Frontal cortex (tissue), 4 donors: ENCODE results near the gene RBM43. TPM values are rescaled to one million over a fixed set of nuclear protein-coding genes. Genes with fewer than 3 reads are reported as not detected.
"Not testable (repeated sequence)": the region's sequence is repeated elsewhere in the genome, so short reads cannot be mapped to it uniquely, and the experiment has no call there.

Experiments
- DNase-seq, 2 donors: peaks; one replicate each; pipeline ENCODE4 v3.0.0; 2012; ENCODE audit warnings: low spot score in 2 of 2
- FAIRE-seq: peaks from 2 replicates; lab custom pipeline; 2012; peaks lifted over from hg19 to GRCh38; lab: Jason Lieb, UNC
- total RNA-seq: library from RNA; depleted of rRNA; stranded (reverse); fragments of >200 nt; gene quantifications from one replicate; pipeline ENCODE4 v1.2.3, GENCODE V29; 2014
- donor health status: control.
- donor health status: control.
- donor health status: control.

RBM43 gene
- total RNA-seq, 1 donor from 2014 or later, result 2.0 TPM

DNA sequence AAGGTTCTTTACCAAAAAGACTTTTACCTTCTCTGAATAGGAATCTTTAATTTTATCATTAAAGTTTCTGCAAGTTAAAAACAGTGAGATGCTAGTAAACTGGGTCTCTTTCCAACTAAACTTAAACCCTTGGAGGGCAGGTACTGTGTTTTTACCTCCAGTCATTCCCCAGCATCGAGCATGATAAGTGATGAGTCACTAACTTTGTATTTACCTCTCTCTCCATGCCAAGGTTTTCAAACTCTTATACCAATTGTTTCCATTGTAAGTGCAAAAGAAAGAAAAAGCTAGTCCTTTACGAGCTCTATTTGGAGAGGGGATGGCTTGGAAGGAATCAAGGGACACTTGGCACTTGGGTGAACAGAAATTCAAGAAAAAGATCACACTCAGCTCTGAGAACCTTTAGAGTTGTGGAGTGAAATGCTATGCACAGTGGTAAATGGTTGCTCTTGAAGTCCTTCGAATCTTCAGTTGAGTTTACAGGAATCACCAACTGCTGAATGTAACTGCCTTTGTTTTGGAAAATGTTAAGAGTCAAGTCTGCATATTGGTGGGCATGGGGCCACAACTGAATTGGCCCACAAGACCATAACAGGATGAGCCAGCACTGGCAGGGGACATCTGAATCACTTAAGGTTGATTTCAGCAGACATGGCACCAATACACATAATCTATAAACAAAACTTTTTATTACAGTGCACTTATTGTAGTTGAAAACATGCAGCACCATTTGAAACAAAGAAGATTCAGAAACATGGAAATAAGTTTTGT, 8.3 kb upstream of the RBM43 start:
- DNase-seq, result no peak
- FAIRE-seq, result no peak

DNA sequence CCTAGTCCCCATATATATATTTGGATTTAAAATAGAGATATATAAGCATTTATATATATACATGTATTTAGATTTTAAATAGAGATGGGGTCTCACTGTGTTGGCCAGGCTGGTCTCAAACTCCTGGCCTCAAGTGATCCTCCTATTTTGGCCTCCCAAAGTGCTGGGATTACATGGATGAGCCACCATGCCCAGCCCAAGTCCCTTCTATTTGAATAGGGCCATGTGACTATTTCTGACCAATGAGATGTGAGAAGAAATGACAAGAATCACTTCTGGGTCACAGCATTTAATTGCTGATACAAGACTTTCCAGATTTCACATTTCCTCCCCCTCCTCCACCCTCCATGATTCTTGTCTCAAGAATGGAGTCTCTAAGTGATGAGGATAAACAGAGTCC, 6.4 kb upstream of the RBM43 start:
- FAIRE-seq, result no peak
- no peak for DNase-seq

DNA sequence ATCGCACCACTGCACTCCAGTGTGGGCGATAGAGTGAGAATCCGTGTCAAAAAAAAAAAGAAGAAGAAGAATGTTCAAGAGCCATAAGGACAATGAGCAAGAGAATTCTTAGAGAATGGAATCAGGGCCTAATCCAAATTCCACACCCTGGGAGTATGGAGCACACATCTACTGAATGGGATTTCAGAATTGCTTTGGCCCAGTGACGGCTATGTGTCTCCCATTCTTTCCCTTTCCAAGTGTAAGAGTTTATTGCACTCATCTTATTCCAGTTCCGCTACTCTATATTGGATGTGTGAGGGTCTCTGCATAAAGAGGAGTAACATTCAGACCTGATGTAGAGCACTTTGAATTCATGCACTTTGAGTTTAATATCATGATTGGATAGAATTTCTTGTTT, 5.9 kb upstream of the RBM43 start:
- FAIRE-seq (no peak), DNase-seq (no peak)

DNA sequence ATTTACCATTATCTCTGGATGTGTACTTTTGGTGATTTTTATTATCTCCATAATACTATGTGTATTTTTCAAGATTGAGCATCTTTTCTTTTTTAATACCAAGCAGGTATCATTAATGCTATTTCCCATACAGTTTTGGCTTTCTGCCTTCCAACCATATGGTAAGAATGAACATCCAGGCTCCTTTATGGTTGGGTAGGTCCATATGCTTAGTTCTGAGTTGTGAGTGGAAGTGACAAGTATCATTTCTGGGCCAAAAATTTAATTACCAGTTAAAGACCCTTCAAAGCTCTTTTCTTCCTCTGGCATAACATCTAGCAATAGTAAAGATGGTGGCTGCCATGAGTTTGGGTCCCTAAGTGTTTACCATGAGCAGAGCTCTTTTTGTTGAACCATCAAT, 4.3 kb upstream of the RBM43 start:
- DNase-seq (no peak), FAIRE-seq (no peak)

DNA sequence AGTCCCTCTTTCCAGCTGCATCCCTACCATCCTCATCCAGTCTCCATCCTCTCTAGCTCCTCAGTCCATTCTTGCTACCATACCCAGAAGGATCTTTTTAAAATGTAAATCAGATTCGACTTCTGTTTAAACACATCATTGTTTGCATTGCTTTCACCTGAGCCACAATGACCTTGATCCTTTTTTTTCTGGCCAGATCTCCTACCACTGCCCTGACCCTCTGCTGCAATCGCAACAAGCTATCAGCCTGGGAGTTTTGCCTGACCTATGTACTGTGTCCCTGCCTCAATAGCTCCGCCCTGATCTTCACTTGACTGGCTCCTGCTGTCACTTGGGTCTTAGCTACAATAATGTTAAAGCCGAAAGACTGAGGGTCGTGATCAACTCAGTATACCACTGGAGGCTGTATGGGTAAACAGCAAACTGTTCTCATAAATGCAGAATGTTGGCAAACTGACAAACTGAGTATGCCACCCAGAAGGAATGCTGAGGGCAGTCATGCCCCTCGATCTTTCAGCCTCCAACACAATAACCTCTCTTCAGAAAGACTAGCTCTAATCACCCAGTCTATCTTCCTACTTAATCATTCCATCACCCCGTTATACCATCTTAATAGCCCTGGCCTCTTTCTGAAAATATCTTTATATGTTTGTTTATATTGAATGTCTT, 2.6 kb upstream of the RBM43 start:
- FAIRE-seq, result no peak
- DNase-seq, result no peak

DNA sequence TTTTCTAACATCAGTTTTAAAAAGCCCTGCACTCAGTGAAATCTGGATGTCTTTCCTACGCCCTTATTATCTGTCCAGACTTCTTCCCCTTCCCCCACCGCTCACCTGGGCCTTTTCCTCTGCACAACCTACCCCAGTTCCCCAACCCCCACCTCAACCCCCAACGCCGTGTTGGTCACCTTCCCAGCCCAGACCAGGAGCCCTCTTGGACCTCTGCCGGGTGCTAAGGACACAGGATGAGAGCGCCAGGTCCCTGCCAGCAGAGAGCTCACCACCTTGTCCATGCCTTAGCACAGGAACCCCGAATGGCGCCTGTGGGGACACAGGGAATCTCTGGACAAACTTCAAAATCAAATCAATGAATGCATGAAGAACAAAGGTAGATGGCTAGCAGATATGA, 966 bp upstream of the RBM43 start:
- DNase-seq, result no peak

DNA sequence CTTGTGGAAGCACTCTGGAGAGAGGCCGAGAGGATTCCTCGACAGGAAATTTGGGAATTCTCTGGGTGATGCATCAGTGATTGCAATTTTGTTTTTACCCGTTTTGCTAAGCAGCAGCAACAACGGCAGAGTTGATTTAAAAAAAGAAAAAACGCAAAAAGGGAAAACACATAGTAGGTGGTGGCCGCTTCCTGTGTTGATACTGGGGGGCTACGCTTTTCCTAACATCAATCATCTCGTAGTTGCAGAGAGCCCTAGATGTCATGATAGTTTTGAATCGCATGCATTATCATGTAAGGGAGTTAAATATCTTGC, 271 bp upstream of the RBM43 start:
- no peak for FAIRE-seq
- DNase-seq, result no peak

More for the DNA sequence above, 966 bp upstream of the RBM43 start:
- FAIRE-seq, result no peak

DNA sequence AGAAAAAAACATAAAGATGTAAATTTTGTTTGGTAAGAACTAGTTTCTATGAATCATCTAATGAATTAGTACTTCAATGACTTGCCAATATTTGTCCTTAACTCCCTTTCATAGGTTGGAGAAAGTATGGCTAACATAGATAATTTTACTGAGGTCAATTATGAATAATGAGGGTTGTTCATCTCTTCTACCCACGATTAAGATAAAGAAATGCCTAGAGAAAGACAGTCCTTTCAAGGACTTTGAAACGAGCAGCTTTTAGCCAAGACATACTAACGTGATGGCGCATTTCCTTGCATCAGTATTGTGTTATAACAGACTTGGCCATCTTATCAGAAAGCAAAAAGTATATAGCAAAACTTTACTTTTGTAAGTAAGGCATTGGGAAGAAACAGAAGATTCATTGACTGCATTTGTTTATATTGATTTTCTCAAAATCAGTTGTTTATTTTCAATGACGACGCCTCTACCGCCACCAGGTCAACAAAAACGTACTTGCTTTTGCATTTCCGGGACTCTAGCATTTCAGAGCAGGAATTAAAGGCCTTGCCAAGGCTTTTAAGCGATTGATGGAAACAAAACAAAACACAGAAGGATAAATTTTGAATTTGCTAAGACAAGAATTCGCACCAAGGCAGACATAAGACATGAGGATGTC, 961 bp downstream of the RBM43 start:
- no peak for FAIRE-seq
- peak in 1 of 2 donors; percentile 16 for DNase-seq

DNA sequence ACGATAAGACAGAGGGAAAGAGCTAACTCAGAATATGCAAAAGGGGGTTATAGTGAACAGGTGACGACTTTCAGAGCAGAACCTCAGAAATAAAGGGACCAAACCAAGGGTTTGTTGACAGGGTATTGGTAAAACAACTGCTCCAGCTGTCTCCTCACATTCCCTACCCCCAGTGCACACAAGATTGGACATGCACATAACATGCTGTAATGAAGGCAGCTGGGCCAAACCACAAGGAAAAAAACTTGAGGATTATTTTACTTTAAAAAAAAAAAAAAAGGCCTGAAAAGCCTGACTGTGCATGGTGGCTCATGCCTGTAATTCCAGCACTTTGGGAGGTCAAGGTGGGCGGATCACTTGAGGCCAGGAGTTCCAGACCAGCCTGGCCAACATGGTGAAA, 3.5 kb downstream of the RBM43 start:
- no peak for FAIRE-seq
- no peak for DNase-seq

DNA sequence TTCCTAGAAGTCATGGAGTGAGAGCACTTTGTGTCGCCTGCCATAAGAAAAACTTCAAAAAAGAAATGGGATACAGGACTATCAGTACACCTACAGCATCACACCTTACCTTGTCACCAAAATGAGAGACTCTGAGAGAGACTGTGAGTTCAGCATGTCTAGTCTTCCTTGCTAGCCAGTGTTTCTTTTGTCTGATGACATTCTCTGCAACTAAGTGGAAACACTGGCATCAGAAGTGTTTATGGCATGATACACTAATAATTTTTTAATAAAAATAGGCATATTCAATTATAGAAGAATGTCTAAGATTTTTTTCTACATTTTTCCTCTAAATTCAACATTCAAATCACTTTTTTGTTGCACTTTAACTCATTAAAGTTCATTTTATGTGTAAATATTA, 9.0 kb downstream of the RBM43 start:
- DNase-seq (no peak), FAIRE-seq (no peak)

DNA sequence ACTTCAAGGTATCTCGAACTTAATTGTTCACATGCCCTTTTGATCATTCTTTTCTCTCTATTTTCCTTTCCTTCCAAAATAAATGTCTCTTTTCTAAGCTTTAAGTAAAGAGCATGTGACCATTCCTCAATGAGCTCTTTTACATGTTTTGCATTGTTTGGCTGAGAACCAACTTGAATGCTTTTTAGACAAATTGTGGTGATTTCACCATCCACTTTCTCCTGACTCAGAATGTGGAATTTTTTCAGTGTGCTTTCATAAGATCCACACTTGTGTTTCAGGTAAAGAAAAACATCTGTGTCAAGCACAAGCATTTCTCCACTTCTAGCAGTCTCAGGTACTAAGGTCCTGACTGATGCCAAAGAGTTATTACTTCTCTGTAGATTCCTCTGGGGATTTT, 10.7 kb downstream of the RBM43 start:
- DNase-seq (no peak), FAIRE-seq (no peak)

DNA sequence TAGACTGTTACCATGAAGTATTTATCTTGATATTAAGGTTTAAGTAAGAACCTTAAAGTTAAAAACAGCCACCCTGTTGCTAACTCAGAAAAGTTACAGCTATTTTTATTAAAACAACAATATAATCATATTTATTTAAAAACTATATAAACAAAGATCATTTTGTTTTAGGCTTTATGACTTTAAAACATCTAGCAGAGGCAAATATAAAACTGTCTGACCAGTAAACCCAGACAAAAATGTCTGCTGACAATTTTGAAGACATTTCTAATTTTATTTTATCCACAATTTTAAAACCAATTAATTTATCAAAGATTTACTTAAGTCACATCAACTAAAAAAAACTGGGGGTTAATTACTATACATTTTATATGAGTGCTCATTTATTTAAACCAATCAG, 14.2 kb downstream of the RBM43 start:
- no peak for DNase-seq
- FAIRE-seq, result no peak

DNA sequence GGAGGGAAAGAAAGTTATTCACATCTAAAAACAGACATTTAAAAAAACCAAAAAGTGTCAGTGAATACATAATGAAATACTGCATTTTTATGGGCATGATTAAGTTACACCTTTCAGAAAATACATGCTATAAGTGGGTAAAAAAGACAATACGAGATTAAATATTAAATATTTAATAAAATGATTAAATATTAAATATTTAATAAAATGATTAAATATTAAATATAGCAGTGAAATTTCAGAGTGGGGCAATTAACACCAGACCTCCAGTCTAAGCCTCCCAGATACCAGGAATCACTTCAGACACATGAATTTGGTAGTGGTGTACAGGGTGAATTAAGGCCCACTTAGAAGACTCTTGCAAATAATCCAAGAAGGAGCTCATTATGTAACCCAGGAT, 15.5 kb downstream of the RBM43 start:
- FAIRE-seq (no peak), DNase-seq (no peak)

DNA sequence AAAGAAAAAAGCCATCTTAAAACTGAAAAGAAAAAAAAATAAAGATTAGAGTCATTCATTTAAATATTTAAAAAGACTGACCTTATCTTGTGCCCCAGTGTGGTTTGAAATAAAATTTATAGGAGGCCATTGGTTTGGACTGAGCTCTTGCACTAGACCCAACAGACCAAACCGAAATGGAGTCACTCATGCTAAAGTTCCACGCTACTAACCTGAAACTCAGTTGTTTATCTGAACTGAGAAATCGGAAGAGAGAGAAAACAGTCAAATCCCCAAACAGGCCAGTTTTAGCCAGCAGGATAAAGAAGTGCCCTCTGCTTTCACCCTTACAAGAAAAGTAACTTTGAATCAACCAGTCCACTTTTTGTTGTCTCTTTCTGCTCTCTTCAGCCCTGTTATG, 18.2 kb downstream of the RBM43 start:
- FAIRE-seq (no peak), DNase-seq (no peak)

DNA sequence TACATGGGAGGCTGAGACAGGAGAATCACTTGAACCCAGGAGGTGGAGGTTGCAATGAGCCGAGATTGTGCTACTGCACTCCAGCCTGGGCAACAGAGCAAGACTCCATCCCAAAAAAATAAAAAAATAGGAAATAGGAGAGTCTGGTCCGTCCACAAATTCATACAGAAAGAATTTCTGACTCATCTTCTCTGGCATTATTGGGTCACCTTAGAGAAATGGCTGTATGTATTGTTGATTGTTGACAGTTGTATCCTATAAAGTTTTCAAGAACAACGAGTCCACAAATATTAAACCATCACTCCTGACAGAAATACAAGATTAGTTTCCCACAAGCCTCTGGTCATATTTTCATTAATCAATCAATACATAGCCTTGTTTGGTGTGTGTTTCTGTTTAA, 20.4 kb downstream of the RBM43 start:
- DNase-seq (no peak), FAIRE-seq (no peak)

DNA sequence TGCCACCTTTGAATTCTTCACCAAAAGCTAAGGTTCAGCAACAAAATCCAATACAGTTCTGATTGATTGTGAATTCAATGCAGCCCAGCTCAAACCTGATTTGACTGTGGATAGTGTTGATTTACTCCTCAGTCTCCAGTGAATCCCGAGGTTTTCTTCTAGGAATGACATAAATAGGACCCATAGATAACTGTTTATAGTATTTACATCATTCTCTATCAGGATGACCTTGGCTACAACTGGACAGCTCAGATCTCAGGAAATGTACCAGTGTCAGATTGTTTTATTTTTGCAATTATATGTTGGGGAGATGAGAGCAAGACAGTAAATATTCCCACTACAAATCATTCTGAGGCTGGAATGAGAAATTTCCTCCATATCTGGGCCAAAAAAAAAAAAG, 21.2 kb downstream of the RBM43 start:
- FAIRE-seq (no peak), DNase-seq (no peak)

DNA sequence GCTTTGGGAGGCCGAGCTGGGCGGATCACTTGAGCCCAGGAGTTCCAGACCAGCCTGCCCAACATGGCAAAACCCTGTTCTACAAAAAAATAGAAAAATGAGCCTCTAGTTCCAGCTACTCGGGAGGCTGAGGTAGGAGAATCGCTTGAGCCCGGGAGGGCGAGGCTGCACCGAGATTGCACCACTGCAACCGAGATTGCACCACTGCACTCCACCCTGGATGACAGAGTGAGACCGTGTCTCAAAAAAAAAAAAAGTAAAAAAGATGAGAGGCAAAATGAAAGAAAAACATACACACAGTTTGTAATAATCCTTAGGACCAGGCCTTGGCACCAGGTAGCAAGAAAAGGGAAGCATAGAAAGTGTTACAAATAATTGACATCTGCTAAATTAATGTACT, 22.0 kb downstream of the RBM43 start:
- FAIRE-seq (no peak), DNase-seq (no peak)

DNA sequence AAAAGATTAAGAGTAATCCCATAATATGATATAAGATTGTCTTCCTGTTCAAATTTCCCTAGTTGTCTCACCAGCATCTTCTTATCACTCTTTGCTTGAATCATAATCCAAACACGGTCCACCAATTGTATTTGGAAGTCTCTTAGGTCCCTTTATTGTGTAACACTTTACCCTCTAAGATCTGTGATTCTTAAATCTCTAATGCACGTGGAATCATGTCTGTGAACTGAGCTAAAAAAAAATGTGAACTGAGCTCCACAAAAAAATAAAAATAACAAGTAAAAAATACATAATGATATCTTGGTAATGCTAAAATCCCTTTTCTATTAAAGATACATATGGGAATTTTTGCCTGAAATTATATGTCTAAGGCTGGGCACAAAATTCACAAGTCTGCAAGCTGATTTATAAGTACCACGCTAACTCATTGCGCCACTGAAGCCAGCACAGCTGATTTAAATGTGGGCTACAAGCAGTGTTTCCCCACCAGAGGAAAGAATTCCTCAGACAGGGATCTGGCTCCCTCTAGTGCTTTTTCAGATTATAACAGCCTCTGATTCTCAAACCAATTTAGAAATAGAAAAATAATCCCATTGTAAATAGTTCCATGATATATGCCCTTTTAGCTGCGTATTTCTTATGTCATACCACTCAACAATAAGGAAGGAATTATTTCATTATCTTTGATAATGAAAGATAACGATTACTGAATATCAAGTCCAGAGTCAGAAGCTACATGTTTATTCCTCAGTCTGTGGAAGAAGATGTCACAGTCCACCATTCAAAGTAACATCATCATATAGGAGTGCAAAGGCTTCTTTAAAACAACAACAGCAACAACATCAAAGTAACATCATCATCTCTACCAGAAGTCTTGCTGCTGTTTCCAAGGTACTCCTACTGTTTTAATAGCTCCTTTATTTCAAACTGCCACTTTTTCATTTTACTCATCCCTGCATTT, 22.9 kb downstream of the RBM43 start:
- DNase-seq, result peak in 1 of 2 donors; percentile 59
- peak; percentile 34 for FAIRE-seq

DNA sequence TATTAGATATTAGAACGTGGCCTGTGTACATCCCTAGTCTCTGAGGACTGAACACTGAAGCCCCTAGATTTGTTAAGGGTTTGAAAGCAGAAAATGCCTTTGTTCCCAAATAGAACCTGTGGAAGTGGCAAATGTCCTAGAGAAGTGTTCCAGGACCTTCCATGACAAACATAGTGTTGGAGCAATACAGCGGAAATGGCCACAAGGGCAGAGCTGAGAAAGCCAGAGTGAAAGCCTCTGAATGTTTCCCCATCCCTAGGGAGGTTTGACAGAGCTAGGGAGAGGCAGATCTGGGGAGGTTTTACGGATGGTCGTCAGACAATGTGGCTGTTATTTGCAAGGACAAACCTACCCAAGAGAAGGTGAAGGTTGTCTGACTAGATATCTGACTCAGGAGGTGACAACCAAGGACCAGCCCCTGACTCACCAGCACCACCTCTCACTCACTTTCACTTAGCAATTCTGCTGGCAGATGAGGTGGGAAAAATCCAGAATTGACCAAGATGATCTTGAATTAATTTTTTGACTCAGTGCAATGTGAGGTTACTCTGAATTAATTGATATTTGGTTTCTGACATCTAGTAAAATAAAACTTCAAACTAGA, 24.1 kb downstream of the RBM43 start:
- FAIRE-seq, result no peak
- DNase-seq, result no peak

DNA sequence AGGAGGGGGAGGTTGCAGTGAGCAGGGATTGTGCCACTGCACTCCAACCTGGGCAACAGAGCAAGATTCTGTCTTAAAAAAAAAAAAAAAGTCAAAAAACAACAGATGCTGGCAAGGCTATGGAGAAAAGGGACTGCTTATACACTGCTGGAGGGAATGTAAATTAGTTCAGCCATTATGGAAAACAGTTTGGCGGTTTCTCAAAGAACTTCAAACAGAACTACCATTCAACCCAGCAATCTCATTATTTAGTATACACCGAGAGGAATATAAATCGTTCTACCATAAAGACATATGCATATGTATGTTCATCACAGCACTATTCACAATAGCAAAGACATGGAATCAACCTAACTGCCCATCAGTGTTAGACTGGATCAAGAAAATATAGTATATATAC, 27.9 kb downstream of the RBM43 start:
- FAIRE-seq, DNase-seq: not testable (repeated sequence)
